HG03565 (cell line): ENCODE results near the gene COL18A1.
"Not testable (repeated sequence)": the region's sequence is repeated elsewhere in the genome, so short reads cannot be mapped to it uniquely, and the experiment has no call there.

ENCODE experiments used
- ATAC-seq: cut with Tn5 transposase; IDR thresholded peaks from one replicate; pipeline ENCODE4 v1.9.1; 2021; ENCODE audit warnings: mild to moderate bottlenecking, moderate library complexity; ENCODE audit not compliant: unreplicated experiment

The COL18A1 gene

DNA sequence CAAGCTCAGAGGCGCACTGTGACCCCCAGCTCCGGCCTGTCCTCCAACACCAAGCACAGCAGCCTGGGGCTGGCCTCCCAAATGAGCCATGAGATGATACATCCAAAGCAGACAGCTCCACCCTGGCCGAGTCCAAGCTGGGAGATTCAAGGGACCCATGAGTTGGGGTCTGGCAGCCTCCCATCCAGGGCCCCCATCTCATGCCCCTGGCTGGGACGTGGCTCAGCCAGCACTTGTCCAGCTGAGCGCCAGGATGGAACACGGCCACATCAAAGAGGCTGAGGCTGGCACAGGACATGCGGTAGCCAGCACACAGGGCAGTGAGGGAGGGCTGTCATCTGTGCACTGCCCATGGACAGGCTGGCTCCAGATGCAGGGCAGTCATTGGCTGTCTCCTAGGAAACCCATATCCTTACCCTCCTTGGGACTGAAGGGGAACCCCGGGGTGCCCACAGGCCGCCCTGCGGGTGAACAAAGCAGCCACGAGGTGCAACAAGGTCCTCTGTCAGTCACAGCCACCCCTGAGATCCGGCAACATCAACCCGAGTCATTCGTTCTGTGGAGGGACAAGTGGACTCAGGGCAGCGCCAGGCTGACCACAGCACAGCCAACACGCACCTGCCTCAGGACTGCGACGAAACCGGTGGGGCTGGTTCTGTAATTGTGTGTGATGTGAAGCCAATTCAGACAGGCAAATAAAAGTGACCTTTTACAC lies 108.2 kb downstream of the COL18A1 start:
- ATAC-seq: no peak

DNA sequence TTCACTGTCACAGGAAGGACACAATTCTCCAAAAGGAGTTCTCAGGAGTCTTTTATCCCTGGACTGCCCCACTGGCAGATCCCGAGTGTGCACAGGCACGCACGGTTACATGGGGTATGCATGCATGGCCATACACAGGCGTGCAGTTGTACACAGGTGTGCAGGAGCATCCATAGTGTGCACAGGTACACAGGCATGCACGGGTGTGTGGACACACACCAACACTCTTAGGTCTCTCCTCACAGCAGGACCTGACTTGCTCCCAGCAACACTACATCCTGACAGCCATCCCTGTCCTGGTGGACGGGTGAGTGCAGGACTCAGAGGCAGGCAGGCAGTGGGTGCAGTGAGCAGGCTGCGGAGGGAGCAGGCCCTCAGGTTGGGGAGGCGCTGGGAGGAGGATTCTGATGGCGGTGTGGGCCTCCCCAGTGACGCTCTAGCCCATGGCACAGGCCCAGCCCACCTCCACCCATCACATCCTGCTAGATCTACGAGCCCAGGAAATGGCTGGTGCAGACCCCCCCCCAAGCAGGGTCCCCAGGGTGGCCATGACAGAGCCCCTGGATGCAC lies 108.9 kb downstream of the COL18A1 start:
- ATAC-seq: no peak

DNA sequence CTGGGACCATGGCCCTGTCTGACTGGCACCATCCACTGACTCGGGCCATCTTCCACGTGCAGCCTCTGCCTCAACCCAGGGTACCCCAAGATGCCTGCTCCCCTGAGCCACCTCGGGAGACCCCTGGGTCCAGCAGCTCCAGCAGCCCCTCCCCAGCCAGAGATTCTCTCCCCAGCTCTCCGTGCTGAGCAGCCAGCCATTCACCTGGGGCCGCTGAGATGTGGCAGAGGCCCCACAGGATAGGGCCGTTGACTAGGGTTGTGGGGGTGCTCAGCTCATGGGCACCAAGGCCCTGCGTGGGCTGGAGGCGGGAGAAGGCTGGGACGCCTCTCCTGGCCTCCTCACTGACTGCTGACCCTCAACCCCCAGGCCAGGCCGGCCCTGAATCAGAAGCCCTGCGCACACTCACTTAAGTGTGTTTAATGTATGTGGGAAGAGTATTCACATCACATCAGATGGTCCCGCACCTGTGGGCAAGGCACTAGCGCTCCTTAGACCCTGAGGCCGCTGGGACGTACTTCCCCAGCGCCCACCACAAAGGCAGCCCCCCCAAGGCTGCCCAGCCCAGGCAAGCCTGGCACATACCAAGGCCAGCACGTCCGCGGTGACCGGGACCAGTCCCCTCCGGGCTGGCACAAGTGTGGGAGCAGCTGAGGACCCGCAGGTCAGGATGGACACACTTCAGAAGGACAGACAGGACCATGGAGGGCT lies 109.5 kb downstream of the COL18A1 start:
- no peak for ATAC-seq

DNA sequence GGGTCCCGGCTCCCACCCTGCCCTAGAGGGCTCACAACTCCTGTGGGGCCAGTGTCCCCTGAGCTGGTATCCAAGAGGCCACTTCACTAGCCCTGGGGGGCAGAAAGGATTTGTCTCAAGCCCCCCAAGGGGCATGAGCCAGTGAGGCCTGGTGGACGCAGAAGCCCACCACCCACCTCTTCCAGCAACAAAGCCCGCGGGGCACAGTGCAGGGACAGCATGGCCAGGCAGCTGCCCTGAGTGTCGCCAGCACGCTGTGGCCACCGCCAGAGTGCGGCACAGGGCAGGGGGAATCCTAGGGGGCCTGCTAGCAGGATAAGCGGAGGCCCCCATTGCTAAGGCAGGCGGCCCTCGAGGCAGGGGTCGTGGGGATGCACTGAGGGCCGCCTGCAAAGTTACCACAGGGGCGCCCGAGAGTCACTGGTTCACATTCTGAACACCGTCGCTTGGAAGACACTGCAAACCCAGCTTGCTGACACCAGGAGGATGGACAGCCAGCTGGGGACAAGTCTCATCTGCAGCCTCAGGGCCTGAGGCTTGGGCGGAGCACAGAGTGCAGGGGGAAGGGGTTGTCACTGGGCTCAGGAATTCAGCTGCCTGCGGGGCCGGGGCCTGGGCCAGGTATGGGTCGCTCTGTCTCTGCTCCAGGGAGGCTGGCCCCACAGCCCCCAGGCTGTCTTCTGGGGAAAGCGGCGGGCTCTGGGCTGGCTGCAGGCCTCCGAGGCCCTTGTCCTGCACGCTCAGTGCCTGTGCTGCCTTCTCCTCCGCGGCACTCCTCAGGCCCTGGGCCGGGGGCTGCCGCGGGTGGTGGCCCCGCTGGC lies 110.5 kb downstream of the COL18A1 start:
- no peak for ATAC-seq

DNA sequence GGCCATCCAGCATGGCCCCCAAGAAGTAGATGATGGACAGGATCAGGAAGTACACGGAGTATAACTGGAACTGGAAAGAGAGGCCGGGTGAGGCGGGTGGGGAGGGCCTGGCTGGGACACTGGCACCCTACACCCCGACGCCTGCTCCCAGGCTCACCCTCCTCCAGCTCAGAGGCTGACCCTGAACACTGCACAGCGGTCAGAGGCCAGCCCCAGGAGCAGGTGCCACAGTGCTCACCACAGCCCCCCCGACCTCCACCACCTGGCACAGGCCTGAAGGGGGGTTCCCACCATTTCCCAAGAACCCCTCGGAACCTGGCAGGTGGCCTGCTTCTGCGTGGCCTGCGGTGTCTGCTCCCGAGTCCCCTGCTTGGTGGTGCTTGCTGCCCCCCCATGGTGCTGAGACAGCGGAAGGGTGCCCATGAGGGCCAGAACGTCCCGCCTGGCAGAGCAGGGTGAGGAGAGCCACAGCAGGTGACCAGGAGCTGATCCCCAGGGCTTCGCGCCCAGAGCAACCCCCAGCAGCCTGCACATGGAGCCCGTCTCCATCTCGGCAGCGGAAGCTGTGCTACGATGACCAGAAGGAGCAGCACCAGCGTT lies 111.2 kb downstream of the COL18A1 start:
- no peak for ATAC-seq

DNA sequence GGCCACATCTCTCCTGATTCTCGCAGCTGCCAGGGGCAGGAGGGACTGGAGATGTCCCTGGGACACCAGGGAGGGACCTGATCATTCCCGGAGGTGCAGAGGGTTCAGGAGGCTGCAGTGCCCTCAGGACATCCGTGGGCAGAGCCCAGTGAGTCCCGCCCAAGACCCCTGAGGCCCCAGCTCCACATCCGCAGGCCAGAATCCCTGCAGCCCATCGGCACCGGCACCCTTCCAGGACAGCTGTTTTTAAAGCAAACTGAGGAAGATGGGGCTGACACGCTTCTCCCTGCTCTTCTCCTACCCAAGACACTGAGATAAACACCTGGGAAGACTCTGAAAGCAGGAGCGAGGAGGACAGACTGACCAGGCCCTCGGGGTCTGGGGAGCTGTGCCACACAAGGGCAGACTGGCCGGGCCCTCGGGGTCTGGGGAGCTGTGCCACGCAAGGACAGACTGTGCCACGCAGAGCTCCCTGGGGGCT lies 111.7 kb downstream of the COL18A1 start:
- no peak for ATAC-seq

DNA sequence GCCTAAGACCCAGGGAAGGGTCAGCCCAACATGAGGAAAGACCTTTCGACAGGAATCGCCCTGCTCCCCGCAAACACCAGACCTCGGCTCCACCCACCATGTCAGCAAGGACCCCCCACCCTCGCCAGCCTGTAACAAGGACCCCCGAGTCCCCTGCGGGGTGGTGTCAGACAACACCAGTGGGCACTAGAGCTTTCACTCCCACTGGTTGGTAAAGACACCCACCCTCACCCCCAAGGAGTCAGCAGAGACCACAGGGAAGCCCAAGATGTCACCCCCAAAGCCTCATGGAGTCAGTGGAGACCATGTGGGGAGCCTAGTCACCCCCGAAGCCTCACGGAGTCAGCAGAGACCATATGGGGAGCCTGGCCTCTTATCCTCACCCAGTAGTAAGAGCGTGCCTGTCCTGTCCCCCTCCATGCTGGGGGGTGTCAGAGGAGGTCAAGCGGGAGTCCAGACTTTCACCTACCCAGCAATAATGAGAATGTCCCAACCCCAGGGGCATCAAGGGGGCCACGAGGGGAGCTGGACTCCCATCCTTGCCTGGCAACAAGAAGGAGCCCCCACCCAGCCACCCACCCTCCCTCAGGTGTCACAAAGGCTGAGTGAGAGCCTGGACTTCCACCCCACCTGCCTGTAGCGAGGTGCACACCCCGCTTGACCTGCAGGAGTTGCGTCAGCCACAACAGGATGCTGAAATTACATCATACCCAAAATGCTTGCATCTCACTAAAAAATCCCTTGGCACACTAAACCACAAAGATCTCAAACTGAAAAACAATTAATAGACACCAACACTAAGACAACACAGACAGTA lies 112.5 kb downstream of the COL18A1 start:
- no peak for ATAC-seq

DNA sequence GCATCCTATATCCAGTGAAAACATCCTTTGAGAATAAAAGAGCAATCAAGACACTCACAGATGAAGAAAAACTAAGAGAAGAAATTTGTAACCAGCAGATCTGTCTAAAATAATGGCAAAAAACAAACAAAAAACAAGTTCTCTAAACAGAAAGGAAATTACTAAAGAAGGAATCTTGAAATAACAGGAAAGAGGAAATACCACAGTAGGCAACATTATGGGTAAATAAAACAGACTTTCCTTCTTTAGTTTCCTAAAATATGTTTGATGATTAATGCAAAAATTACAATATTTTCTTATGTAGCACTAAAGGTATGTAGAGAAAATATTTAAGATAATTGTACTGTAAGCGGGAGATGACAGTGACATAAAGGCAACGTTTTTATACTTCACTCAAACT lies 113.8 kb downstream of the COL18A1 start:
- ATAC-seq: no peak

DNA sequence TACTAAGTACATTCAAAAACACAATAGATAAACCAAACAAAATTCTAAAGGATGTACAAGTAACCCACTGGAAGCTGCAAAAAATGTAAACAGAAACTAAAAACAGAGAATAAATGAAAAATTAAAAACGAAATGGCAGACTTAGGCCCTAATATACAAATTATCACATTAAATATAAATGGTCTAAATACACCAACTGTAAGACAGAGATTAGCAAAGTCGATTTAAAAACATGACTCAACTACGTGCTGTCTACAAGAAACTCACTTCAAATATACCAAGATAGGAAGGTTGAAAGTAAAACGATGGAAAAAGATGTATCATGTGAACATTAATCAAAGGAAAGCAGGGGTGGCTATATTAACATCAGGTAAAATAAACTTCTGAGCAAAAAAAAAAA lies 114.2 kb downstream of the COL18A1 start:
- ATAC-seq: no peak

DNA sequence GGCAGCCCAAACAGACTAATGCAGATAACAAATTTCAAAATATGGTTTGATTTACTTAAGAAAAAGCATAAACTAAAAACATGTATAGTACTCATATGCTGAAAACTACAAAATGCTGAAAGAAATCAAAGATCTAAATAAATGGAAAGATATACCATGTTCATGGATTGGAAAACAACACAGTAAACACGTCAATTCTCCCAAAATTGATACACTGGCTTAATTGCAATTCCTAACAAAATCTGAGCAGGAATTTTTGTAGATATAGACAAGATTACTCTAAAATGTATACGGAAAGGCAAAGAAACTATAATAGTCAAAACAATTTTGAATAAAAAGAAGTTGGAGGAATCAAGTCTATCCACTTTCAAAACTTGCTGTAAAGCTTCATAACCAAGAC lies 116.3 kb downstream of the COL18A1 start:
- no peak for ATAC-seq

DNA sequence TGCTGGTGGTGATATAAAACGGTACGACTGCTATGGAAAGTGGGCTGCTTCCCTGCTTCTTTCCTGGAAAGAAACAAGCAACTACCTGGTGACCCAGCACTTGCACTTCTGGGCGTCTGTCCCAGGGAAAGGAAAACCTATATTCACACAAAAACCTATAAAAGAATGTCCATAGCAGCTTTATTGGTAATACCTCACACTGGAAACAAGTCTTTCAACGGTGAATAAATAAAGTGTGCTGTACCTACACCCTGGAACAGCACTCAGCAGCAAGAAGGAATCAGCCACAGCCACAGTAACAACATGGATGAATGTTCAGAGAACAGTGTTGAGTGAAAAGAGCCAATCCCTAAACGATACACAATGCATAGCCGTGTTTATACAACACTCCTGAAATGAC lies 117.4 kb downstream of the COL18A1 start:
- no peak for ATAC-seq

DNA sequence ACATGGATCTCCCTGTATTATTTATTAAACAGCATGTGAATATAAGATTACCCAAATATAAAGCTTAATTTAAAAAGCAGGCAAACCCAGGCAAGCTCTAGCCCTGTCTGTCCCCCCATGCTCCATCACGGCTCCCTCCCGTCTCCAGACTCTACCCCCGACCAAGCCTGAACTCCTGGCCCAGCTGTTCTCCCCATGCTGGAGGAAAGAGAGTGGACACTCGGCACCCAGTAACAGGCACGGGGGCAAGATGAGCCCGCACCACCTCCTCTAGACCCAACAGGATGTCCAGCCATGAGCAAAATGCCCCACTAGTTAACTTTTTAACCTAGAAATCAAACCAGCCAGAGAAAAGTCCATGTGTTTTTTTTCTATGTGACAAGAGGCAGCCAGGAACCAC lies 118.0 kb downstream of the COL18A1 start:
- ATAC-seq: no peak

DNA sequence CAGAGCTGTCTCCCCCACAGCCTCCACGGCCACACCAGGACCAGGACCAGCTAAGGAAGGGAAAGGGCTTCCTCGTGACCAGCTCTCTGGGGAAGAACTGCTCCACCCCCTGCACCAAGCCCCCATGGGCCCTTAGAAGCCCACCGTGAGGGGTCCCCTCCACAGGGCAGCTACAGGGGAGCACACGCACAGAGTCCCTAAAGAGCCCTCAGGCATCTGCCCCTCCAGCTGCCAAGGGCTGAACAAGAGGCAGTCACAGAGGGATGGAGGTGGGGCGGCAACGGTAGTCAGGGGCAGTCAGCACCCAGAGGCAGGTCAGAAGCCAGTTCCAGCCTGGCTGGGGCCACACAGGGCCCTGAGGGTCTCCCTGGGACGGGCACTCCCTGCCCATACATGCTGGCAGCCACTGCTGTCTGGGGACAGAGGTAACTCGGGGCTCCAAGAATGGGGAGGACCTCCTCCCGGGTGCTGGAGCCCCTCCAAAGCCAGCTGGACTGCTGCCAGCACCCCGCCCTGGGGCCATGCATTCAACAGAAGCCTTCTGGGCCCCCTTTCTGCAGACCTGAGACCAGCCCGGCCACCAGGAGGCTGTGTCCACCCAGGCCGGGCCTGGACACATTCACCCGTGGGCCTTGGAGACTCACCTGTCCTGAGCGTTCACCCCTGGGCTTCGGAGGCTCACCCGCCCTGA lies 118.6 kb downstream of the COL18A1 start:
- ATAC-seq: no peak

DNA sequence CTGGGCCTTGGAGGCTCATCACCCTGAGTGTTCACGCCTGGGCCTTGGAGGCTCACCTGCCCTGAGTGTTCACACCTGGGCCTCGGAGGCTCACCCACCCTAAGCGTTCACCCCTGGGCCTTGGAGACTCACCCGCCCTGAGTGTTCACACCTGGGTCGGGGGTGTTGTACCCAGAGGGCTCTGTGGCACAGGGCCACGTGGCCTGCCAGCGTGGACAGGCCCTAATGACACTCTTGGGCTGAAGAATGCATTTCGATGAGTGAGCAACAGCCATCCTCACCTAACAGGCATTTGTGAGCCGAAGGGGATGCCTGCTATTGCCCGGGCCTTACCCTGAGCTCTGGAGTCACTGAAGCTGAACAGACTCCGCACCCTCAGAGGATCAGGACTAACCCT lies 119.8 kb downstream of the COL18A1 start:
- no peak for ATAC-seq

DNA sequence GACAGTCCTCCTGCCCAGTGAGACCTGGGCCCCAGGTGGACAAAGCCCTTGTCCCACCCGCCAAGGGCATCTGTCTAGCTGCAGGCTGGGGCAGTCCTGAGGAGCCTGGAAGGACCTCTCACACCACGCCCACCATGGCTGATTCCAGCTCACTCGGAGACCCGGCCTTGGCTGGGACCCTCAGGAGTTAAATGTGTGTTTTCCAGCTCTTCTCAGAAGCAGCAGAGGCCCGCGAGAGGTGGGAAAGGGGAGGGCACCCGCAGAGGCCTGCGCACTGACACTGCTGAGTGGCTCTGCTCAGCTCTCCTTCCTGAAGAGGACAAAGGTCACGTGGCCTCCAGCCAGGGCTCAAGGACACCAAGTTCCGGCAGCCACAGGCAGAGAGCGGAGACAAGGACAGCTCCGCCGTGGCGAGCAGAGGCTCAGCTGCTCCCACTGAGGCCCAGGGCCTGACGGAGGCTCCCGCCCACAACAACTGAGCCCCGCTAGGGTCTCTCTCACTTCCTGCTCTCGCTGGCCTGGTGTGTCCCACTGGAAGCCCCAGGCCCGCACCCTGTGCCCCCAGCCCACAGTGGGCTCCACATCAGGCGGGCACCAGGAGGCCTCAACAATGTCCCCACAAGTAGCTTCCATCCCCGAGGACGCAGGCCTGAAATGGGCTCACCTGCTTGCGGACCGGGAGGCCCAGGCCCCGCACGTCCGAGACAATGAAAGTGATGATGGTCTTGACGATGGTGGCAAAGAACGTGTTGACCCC lies 120.4 kb downstream of the COL18A1 start:
- ATAC-seq: no peak

DNA sequence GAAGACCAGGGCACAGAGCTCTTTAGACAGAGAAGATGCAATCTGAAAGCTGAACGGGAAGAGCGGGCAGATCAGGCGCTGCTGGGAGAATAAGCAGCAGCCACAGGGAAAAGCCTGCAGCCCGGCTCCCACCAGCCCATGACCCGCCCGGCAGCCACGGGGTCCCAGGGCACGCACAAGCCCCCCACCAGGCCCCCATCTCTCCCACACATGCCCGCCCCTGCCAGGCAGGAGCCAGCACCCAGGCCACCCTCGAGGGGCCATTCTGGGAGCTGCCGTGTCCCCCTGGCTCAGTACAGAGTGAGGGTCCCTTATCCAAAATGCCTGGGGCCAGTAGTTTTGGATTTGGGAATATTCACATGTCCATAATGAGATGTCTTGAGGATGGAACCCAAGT lies 120.9 kb downstream of the COL18A1 start:
- no peak for ATAC-seq

DNA sequence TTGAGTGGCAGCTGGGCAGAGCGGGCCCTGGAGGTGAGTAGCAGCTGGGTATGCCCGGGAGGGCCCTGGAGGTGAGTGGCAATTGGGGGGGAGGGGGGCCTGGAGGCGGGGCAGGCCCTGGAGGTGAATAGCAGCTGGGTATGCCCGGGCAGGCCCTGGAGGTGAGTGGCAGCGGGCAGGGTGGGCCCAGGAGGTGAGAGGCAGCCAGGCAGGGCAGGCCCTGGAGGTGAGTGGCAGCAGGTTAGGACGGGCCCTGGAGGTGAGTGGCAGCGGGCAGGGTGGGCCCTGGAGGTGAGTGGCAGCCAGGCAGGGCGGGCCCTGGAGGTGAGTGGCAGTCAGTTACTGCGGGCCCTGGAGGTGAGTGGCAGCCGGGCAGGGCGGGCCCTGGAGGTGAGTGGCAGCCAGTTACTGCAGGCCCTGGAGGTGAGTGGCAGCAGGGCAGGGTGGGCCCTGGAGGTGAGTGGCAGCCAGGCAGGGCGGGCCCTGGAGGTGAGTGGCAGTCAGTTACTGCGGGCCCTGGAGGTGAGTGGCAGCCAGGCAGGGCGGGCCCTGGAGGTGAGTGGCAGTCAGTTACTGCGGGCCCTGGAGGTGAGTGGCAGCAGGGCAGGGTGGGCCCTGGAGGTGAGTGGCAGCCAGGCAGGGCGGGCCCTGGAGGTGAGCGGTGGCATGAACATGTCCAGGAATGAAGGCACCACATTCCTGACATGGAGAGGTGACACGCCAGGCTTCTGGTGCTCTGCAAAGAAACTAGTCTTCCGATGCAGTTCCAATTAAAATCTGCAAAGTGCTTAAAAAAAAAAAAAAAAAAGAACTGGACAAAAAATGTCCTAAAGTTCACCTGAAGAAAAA lies 122.4 kb downstream of the COL18A1 start:
- not testable (repeated sequence) for ATAC-seq
